DND-41 (cell line): Measurements from ENCODE around the gene ST6GALNAC3.

Experiments used
- ATAC-seq: fragments of 200-7000 bp; cut with Tn5 transposase; 3 replicates; pipeline ENCODE4 v1.9.1; 2021; ENCODE audit warnings: low read depth; ENCODE audit not compliant: insufficient read depth
- DNase-seq: peaks from one replicate; pipeline ENCODE4 v3.0.0-alpha.2; 2020
- H2AFZ ChIP-seq: 2 replicates; pipeline ENCODE4 v1.6.0; 2012; ENCODE audit warnings: low read depth, low read length
- H3K27ac ChIP-seq: 2 replicates; pipeline ENCODE4 v1.5.1; 2012; ENCODE audit warnings: low read length, inconsistent platforms
- H3K27me3 ChIP-seq: fragments of 200-600 bp; sonication (generic); 2 replicates; pipeline ENCODE4 v1.6.0; 2012; ENCODE audit warnings: low read length, mild to moderate bottlenecking, inconsistent platforms; ENCODE audit not compliant: insufficient read depth, poor library complexity
- H3K36me3 ChIP-seq: 2 replicates; pipeline ENCODE4 v1.5.1; 2012; ENCODE audit warnings: low read length, inconsistent platforms; ENCODE audit not compliant: insufficient read depth
- H3K4me1 ChIP-seq: 2 replicates; pipeline ENCODE4 v1.5.1; 2012; ENCODE audit warnings: mild to moderate bottlenecking, low read length; ENCODE audit not compliant: insufficient read depth
- H3K4me2 ChIP-seq: 2 replicates; pipeline ENCODE4 v1.6.0; 2012; ENCODE audit warnings: mild to moderate bottlenecking, moderate library complexity, low read length, inconsistent platforms; ENCODE audit not compliant: insufficient read depth
- H3K4me3 ChIP-seq, 2 experiments: fragments of 200-600 bp in 1 of 2; shearing (Covaris generic) in 1 of 2; 2 replicates each; pipeline ENCODE4 v1.5.1; 2012 to 2016; ENCODE audit warnings: inconsistent platforms in 2 of 2, low read length in 2 of 2, mild to moderate bottlenecking in 2 of 2, low read depth in 1 of 2, moderate library complexity in 1 of 2
- H3K79me2 ChIP-seq: 2 replicates; pipeline ENCODE4 v1.6.0; 2012; ENCODE audit warnings: low read length, inconsistent platforms; ENCODE audit not compliant: insufficient read depth
- H3K9ac ChIP-seq: 2 replicates; pipeline ENCODE4 v1.6.0; 2012; ENCODE audit warnings: low read depth, mild to moderate bottlenecking, inconsistent platforms, low read length, moderate library complexity
- H3K9me3 ChIP-seq: 2 replicates; pipeline ENCODE4 v1.5.1; 2012; ENCODE audit warnings: low read length, moderate library complexity, mild to moderate bottlenecking, inconsistent platforms; ENCODE audit not compliant: insufficient read depth, severe bottlenecking
- H4K20me1 ChIP-seq: 2 replicates; pipeline ENCODE4 v1.6.0; 2012; ENCODE audit warnings: low read length; ENCODE audit not compliant: insufficient read depth
- EZH2 ChIP-seq: IDR thresholded peaks from 3 replicates; pipeline ENCODE4 v1.6.1; 2012; ENCODE audit warnings: borderline replicate concordance, low read depth, mild to moderate bottlenecking, moderate library complexity, low read length, inconsistent platforms; ENCODE audit not compliant: severe bottlenecking
- TF ChIP-seq, protein P1 (sequence below): IDR thresholded peaks from 2 replicates; pipeline ENCODE4 v1.5.1; 2012; ENCODE audit warnings: borderline replicate concordance, low read length, moderate library complexity, mild to moderate bottlenecking; ENCODE audit not compliant: poor library complexity, severe bottlenecking; ENCODE audit errors: extremely low read depth

ST6GALNAC3 gene

DNA sequence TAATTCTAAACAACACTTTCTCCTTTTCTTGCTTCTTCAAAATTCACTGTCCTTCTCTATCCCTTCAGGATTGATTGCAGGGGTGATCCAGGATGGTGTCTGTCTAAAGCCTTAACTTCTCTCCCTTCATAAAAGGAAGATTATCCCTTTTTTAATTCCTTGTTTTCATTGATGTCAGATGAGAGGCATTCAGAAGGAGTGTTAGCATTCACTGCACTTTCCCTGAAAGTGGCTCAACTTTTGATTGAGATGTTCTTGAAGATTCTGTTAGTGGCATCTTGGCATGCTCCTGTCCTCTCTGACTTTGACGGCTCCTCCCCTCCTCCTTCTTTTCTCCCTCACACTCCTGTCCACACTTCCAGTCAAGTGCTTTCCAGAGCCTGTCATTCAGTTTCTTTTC lies 71.6 kb downstream of the ST6GALNAC3 start:
- no peaks in the 10 kb centered on the region for H3K79me2 ChIP-seq
- no peak overlapping the region for H3K4me3 ChIP-seq
- no peaks in the 10 kb centered on the region for H3K4me1 ChIP-seq
- H3K4me2 ChIP-seq: no peak overlapping the region
- ATAC-seq (no peak), DNase-seq (no peak)
- H3K27ac ChIP-seq: no peak overlapping the region
- H2AFZ ChIP-seq: no peak overlapping the region
- no peaks in the 10 kb centered on the region for H3K36me3 ChIP-seq
- no peak overlapping the region for H3K9ac ChIP-seq
- TF ChIP-seq EZH2: no peak
- TF ChIP-seq, protein P1, sequence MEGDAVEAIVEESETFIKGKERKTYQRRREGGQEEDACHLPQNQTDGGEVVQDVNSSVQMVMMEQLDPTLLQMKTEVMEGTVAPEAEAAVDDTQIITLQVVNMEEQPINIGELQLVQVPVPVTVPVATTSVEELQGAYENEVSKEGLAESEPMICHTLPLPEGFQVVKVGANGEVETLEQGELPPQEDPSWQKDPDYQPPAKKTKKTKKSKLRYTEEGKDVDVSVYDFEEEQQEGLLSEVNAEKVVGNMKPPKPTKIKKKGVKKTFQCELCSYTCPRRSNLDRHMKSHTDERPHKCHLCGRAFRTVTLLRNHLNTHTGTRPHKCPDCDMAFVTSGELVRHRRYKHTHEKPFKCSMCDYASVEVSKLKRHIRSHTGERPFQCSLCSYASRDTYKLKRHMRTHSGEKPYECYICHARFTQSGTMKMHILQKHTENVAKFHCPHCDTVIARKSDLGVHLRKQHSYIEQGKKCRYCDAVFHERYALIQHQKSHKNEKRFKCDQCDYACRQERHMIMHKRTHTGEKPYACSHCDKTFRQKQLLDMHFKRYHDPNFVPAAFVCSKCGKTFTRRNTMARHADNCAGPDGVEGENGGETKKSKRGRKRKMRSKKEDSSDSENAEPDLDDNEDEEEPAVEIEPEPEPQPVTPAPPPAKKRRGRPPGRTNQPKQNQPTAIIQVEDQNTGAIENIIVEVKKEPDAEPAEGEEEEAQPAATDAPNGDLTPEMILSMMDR: no peak
- no peaks in the 10 kb centered on the region for H3K9me3 ChIP-seq
- H3K27me3 ChIP-seq: no peaks in the 10 kb centered on the region
- H4K20me1 ChIP-seq: no peaks in the 10 kb centered on the region

DNA sequence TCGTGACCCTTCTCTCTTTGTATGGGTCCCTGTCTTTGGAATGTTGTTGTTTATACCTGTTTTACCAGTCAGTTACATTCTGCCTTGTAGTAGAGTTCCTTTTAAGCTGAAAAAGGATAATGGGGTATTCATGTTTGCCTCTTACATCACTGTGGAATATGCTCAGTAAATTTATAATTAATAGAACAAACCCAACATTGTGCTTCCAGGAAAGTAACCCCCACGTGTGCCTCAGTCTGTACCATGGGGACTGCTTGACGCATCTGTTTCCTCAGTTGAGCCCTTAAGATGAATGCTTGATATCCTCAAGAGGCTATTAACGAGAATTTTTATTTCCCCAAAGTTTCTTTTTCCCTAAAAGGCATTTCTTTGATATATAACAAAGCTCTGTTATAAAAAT lies 73.4 kb downstream of the ST6GALNAC3 start:
- H3K4me2 ChIP-seq: no peak overlapping the region
- H3K27ac ChIP-seq: no peak overlapping the region
- no peak overlapping the region for H3K4me3 ChIP-seq
- ATAC-seq (no peak), DNase-seq (no peak)
- TF ChIP-seq EZH2: no peak
- TF ChIP-seq, protein P1: no peak
- no peaks in the 10 kb centered on the region for H3K4me1 ChIP-seq
- no peaks in the 10 kb centered on the region for H3K27me3 ChIP-seq
- no peak overlapping the region for H3K9ac ChIP-seq
- H3K79me2 ChIP-seq: no peaks in the 10 kb centered on the region
- no peaks in the 10 kb centered on the region for H4K20me1 ChIP-seq
- H3K36me3 ChIP-seq: no peaks in the 10 kb centered on the region
- no peak overlapping the region for H2AFZ ChIP-seq
- no peaks in the 10 kb centered on the region for H3K9me3 ChIP-seq

GRCh38 chr1:76148460-76148859 lies 73.9 kb downstream of the ST6GALNAC3 start:
- no peak overlapping the region for H2AFZ ChIP-seq
- DNase-seq (no peak), ATAC-seq (no peak)
- H3K79me2 ChIP-seq: no peaks in the 10 kb centered on the region
- H3K36me3 ChIP-seq: no peaks in the 10 kb centered on the region
- H4K20me1 ChIP-seq: no peaks in the 10 kb centered on the region
- no peak overlapping the region for H3K27ac ChIP-seq
- H3K9ac ChIP-seq: no peak overlapping the region
- H3K4me2 ChIP-seq: no peak overlapping the region
- no peaks in the 10 kb centered on the region for H3K9me3 ChIP-seq
- H3K4me1 ChIP-seq: no peaks in the 10 kb centered on the region
- peaks cover 4% of the 10 kb centered on the region for H3K27me3 ChIP-seq
- no peak overlapping the region for H3K4me3 ChIP-seq
- TF ChIP-seq, protein P1: no peak
- TF ChIP-seq EZH2: no peak

GRCh38 chr1:76153841-76154205 lies 79.3 kb downstream of the ST6GALNAC3 start:
- Histone ChIP-seq H3K9me3 (no peaks in the 10 kb centered on the region), H3K36me3 (no peaks in the 10 kb centered on the region), H3K79me2 (no peaks in the 10 kb centered on the region), H3K27ac (no peak overlapping the region), H3K27me3 (peaks cover 4% of the 10 kb centered on the region), H3K4me1 (peaks cover 6% of the 10 kb centered on the region; the same call in 1 of the 2 replicates), H3K4me2 (no peak overlapping the region), H2AFZ (no peak overlapping the region), H3K4me3 (no peak overlapping the region), H4K20me1 (no peaks in the 10 kb centered on the region), H3K9ac (no peak overlapping the region)
- DNase-seq (no peak), ATAC-seq (peak; percentile 22; the same call in 1 of the 3 replicates)
- TF ChIP-seq, protein P1: no peak
- TF ChIP-seq EZH2: no peak
